SK-N-MC (cell line): Measurements from ENCODE around the gene MAP4K4.
A peak's percentile ranks its signal among the peaks of the same experiment; 100 is the strongest.

Experiments
- DNase-seq: peaks from one replicate; pipeline ENCODE4 v3.0.0-alpha.2; 2011; ENCODE audit warnings: low read depth, low spot score
- H3K27ac ChIP-seq: fragments of 200-600 bp; sonication (generic); 2 replicates; pipeline ENCODE4 v1.5.1; 2016; ENCODE audit warnings: mixed run types
- H3K36me3 ChIP-seq: fragments of 200-600 bp; sonication (generic); 2 replicates; pipeline ENCODE4 v1.6.1; 2017; ENCODE audit warnings: antibody characterized with exemption, low read length, mixed read lengths; ENCODE audit not compliant: insufficient read depth
- H3K4me3 ChIP-seq: fragments of 200-600 bp; sonication (generic); 2 replicates; pipeline ENCODE4 v1.5.1; 2016
- H3K9ac ChIP-seq: fragments of 200-600 bp; sonication (generic); 2 replicates; pipeline ENCODE4 v1.8.0; 2017; ENCODE audit warnings: mixed run types, mixed read lengths; ENCODE audit not compliant: insufficient read length
- H3K9me3 ChIP-seq: fragments of 200-600 bp; sonication (generic); 2 replicates; pipeline ENCODE4 v1.6.1; 2017; ENCODE audit warnings: low read depth, mild to moderate bottlenecking, antibody characterized with exemption, low read length, moderate library complexity, mixed read lengths
- EZH2 ChIP-seq: fragments of 200-600 bp; sonication (generic); IDR thresholded peaks from one replicate; pipeline ENCODE4 v1.6.1; 2017; ENCODE audit warnings: antibody characterized with exemption
- FOXP2 ChIP-seq: optimal IDR thresholded peaks from 2 replicates; pipeline ENCODE3; 2011; ENCODE audit warnings: mild to moderate bottlenecking, moderate library complexity; ENCODE audit not compliant: insufficient read depth; ENCODE audit errors: extremely low read length, control extremely low read depth
- POLR2AphosphoS5 ChIP-seq: IDR thresholded peaks from 2 replicates; pipeline ENCODE4 v1.6.1; 2012; ENCODE audit warnings: mild to moderate bottlenecking, low read depth, low read length, borderline replicate concordance

Gene MAP4K4

DNA sequence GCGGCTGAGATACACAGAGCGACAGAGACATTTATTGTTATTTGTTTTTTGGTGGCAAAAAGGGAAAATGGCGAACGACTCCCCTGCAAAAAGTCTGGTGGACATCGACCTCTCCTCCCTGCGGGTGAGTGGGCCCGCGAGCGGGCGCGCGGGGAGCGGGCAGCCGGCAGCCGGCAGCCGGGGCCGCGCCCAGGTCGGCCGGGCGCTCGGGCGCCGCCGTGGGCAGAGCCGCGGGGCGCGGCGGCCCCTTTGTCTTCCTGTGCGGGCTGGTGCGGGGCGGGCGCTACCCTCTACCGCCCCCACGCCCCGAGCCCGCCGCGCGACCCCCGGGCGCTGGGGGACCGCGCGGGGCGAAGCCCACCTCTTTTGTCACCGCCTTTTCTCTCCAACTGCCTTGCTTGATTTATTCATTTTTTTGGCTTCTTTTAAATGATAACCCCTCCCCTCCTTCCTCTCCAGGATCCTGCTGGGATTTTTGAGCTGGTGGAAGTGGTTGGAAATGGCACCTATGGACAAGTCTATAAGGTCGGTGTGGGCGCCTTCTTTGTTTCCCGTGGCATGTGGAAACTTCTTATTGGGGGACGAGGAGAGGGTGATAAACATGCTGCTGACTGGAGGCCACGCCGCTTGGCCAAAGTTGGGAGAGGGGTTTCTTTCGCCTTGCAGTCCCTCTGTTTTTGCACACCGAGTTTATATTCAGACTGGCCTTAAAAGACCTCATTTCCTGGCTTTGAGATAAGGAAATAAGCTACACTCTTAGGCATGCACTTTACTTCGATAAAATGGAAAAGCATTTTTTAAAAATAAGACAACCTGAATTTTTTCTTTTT is 722 bp downstream of the MAP4K4 start:
- Histone ChIP-seq H3K36me3 (peaks cover 25% of the 10 kb centered on the region), H3K4me3 (peak overlapping the region; percentile 79), H3K9me3 (no peaks in the 10 kb centered on the region), H3K9ac (peak overlapping the region; percentile 80), H3K27ac (no peak overlapping the region; the same call in 1 of the 2 replicates)
- DNase-seq = no peak
- TF ChIP-seq FOXP2 = no peak
- TF ChIP-seq EZH2 = no peak
- TF ChIP-seq POLR2AphosphoS5 = no peak

DNA sequence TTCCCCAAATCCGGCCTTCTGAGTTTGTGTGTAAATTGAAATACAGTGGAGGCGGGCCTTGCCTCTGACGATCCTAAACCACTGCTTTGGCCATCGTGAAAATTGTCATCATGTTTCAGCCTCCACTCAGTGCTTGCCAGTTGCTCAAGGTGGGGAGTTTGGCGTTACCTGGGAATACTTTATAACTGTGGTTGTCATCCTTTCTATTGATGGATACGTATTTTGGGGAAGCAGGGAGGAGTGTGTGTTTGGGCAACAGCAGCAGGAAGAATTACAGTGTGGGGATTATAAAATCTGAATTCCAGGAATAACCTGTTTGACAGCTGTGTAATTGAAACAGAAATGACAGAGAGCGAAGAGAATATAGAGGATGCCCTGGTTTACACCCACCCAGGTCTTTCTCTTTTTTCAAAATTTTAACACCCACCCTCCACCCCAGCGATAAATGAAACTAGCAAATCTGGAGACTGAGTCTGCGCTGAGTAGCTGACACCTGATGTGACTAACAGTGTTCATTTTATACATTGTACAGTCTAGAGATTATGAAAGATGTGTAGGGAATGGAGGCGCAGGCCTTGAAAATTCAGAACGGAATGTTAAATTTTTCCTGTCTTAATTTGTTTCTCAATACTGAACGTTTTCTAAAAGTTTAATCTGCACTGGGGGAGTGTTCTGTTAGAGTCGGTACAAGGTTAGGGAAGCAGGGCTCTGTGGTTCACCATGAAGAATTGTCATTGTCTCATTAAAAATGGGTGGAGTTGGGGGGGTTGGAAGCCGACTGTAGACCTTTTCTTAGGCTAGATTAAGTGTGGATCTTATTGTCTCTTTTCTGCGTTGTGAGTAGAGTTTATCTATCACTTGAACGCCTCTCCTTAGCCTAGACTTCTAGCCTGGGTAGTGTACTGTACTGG is 1.6 kb downstream of the MAP4K4 start:
- no peak for TF ChIP-seq FOXP2
- TF ChIP-seq POLR2AphosphoS5 = no peak
- TF ChIP-seq EZH2 = no peak
- Histone ChIP-seq H3K36me3 (peaks cover 25% of the 10 kb centered on the region), H3K4me3 (peak overlapping the region; percentile 79), H3K9ac (peak overlapping the region; percentile 80), H3K9me3 (no peaks in the 10 kb centered on the region), H3K27ac (no peak overlapping the region)
- no peak for DNase-seq

DNA sequence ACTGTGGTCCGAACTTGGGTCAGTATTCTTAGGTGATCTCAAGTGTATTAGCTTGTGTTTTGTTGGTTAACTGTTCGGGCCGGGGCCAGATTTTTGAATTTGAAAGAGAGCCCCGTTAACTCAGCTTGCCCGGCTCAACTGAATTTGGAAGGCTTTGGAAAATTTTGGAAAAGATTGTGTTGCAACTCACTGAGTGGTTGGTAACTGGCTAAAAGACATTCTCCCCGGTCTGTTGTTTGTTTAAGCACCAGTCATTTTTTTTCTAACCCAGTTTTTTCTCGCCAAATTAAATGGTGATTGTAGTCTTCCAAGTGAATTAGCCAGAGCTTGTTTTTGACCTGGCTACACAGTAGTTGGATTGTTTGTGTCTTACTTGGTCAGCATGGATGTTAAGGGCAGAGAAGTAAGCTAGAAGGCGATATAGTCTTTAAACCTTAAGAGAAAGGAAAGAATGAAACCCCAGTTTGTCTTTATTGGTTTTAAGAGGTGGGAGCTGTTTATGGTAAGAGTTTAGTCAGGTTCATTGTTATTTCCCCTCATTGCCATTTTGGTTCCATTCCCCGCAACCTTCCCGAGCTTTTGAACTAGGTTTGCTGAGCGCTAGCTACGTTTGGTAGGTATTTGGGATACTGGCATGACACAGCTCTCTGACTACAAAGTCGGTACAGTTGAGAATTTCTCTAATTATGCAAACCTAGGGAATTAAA is 2.4 kb downstream of the MAP4K4 start:
- H3K9me3 ChIP-seq = no peaks in the 10 kb centered on the region
- DNase-seq = no peak
- H3K9ac ChIP-seq = peak overlapping the region; percentile 80
- TF ChIP-seq FOXP2 (no peak), EZH2 (no peak), POLR2AphosphoS5 (no peak)
- H3K27ac ChIP-seq = no peak overlapping the region
- peak overlapping the region; percentile 79 for H3K4me3 ChIP-seq
- peaks cover 28% of the 10 kb centered on the region for H3K36me3 ChIP-seq

DNA sequence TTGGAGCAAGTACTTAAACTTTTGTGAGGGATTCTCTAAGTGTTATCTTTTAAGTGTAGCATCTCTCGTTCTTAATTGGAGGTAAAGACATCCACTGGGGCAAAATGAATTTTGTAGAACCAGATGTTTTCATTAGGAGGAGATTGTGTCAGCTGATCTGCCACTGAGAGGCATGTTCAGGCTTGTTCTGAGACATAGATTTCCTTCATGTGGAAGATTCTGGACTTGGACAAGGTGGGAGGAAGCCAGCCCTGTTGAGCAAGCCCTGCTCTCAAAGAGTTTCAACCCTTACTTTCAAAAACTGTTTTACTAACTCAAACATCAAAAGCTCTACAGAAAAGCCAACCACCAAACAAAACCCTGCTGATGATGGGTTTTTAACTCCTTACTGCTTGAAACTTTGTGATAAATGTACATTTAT is 6.5 kb downstream of the MAP4K4 start:
- Histone ChIP-seq H3K36me3 (peaks cover 51% of the 10 kb centered on the region), H3K9ac (no peak overlapping the region), H3K4me3 (no peak overlapping the region), H3K27ac (no peak overlapping the region), H3K9me3 (no peaks in the 10 kb centered on the region)
- TF ChIP-seq FOXP2 (no peak), POLR2AphosphoS5 (no peak), EZH2 (no peak)
- DNase-seq = no peak

DNA sequence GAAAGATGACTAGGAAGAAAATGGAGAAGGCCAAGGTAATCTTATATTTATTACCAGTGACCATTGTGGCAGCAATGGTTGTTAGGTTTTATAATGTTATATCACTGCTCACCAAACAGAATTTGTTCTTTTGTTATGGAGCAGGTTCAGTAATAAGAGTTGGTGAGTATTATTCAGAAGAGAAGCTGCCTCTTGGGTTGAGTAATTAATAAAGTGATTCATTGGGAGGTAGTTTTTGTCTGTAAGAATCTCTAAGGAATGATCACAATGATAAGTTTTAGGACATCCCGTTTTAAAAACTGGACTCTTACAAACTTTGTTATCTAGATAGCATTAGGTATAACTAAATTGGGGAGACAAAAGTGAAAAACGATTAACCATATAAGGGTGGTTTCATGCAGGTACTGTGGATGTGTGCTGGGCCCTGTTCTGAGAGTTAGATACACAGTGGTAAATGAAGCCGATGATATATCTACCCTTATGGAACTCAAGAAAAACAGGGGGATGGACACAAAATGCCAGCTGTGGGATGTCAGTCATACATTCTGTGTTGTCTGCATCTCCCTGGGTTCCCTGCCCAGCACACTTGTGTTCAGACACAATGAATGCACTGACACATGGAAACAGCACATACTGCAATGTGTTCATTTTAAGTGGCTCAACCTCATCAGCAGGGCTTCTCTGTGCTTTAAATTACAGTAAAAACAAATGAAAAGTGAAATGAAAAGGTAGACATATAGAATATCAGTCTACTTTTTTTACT is 7.5 kb downstream of the MAP4K4 start:
- no peak for TF ChIP-seq POLR2AphosphoS5
- TF ChIP-seq EZH2 = no peak
- TF ChIP-seq FOXP2 = no peak
- no peak overlapping the region for H3K9ac ChIP-seq
- H3K4me3 ChIP-seq = no peak overlapping the region
- H3K36me3 ChIP-seq = peaks cover 51% of the 10 kb centered on the region
- 0 out of 2 replicates have a peak overlapping the region, but pooled peaks have one; percentile 36 for H3K27ac ChIP-seq
- H3K9me3 ChIP-seq = no peaks in the 10 kb centered on the region
- DNase-seq = no peak

DNA sequence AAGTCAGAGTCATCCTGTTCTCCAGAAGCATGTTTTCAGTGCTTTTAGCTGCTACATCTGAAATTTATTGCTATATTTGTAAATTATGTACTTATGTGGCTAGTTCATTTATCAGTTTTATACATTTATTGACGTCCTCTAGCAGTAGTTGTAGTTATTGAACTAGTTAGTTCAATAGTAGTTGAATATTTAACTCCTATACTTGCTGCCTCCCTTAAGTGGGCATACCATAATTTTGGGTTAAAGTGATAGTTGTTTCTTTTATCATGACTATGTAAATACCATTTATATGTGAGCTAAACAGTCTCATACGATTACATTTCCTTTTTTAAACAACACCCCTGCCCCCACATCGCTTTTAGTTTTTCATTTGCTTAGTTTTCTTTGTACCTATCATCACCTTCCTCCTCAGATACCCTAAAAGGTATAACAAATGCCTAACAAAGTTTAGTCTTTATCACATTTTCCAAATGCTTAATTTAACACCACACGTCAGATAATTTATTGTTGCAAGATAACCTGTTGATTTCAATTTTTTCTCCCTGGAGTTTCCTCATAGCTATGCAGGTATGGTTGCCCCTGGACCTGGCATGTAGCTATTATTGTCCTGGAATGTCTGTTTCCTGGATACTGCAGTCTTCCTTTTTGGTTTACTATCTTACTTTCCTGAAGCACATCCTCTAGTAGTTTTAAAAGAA is 8.8 kb downstream of the MAP4K4 start:
- no peak for DNase-seq
- no peak overlapping the region for H3K27ac ChIP-seq
- H3K36me3 ChIP-seq = peaks cover 44% of the 10 kb centered on the region
- TF ChIP-seq FOXP2 (no peak), POLR2AphosphoS5 (no peak), EZH2 (no peak)
- H3K4me3 ChIP-seq = no peak overlapping the region
- H3K9ac ChIP-seq = no peak overlapping the region
- no peaks in the 10 kb centered on the region for H3K9me3 ChIP-seq

DNA sequence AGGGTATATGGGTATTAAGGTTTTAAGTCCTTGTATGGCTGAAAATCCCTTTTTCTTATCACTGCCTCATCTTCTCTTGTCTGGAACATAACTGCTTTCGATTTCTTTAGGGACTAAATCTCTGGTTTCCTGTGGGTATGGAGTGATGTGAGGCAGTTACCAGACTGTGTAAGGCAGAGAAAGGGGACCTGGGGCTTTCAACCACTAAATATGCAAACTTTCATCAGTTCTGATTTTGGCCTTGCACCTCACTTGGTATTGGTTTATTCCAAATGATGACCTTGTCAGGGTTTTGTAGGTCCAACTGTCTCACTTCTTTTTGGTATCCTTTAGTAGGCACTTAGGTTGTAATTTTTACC is 9.3 kb downstream of the MAP4K4 start:
- H3K27ac ChIP-seq = no peak overlapping the region
- H3K9ac ChIP-seq = no peak overlapping the region
- peaks cover 39% of the 10 kb centered on the region for H3K36me3 ChIP-seq
- H3K9me3 ChIP-seq = no peaks in the 10 kb centered on the region
- TF ChIP-seq POLR2AphosphoS5 (no peak), EZH2 (no peak)
- H3K4me3 ChIP-seq = no peak overlapping the region
- no peak for DNase-seq

DNA sequence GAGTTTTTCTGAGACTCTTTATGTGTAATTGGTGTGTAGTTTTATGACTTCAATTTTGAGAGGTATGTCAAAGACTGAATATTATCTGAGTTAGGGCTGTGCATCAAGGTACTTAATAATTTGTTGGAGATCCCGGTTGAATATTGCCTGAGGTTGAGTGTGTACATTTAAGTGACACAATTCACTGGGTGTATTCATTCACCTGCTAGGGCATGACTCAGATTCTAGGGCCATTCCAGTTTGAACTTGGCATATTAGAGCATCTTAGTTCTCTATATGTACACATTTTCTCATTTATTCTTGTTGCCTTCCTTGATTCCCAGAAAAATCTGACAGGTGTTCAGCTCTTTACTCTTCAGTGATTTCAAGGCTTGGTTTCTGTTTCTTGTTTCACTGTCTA is 12.5 kb downstream of the MAP4K4 start:
- TF ChIP-seq FOXP2 (no peak), EZH2 (no peak), POLR2AphosphoS5 (no peak)
- Histone ChIP-seq H3K36me3 (peaks cover 36% of the 10 kb centered on the region), H3K4me3 (no peak overlapping the region), H3K27ac (no peak overlapping the region), H3K9ac (no peak overlapping the region), H3K9me3 (no peaks in the 10 kb centered on the region)
- DNase-seq = no peak
